H9 (cell line): Measurements from ENCODE around the gene SH3BP5L. TPM values are rescaled to one million over a fixed set of nuclear protein-coding genes. Genes with fewer than 3 reads are reported as not detected.
"Not testable (repeated sequence)": the region's sequence is repeated elsewhere in the genome, so short reads cannot be mapped to it uniquely, and the experiment has no call there.

ENCODE experiments used
- DNase-seq: peaks from one replicate; pipeline ENCODE4 v3.0.0-alpha.2; 2017
- H2AFZ ChIP-seq: one replicate; pipeline ENCODE4 v1.6.1; 2013; ENCODE audit warnings: mild to moderate bottlenecking, low read length, control low read depth, moderate library complexity
- H2AK5ac ChIP-seq: 2 replicates; pipeline ENCODE4 v1.6.1; 2013; ENCODE audit warnings: low read length, control low read depth, mixed read lengths; ENCODE audit not compliant: insufficient read length
- H2BK120ac ChIP-seq: one replicate; pipeline ENCODE4 v1.6.1; 2013; ENCODE audit warnings: low read depth, mild to moderate bottlenecking, low read length, control low read depth, inconsistent platforms; ENCODE audit not compliant: poor library complexity, severe bottlenecking
- H2BK12ac ChIP-seq: 2 replicates; pipeline ENCODE4 v1.6.1; 2013; ENCODE audit warnings: low read length, control low read depth, mixed read lengths, low read depth; ENCODE audit not compliant: insufficient read length
- H2BK15ac ChIP-seq: 2 replicates; pipeline ENCODE4 v1.6.1; 2013; ENCODE audit warnings: low read depth, low read length, control low read depth
- H2BK20ac ChIP-seq: one replicate; pipeline ENCODE4 v1.6.1; 2013; ENCODE audit warnings: low read depth, mild to moderate bottlenecking, low read length, control low read depth, inconsistent platforms; ENCODE audit not compliant: poor library complexity, severe bottlenecking
- H2BK5ac ChIP-seq: 2 replicates; pipeline ENCODE4 v1.6.1; 2013; ENCODE audit warnings: low read length, control low read depth, mixed read lengths; ENCODE audit not compliant: insufficient read length
- H3K14ac ChIP-seq: 2 replicates; pipeline ENCODE4 v1.6.1; 2013; ENCODE audit warnings: low read length, control low read depth; ENCODE audit not compliant: insufficient read depth
- H3K18ac ChIP-seq: 2 replicates; pipeline ENCODE4 v1.6.1; 2013; ENCODE audit warnings: low read depth, mild to moderate bottlenecking, mixed read lengths, low read length, control low read depth; ENCODE audit not compliant: insufficient read length
- H3K23ac ChIP-seq: 2 replicates; pipeline ENCODE4 v1.6.1; 2013; ENCODE audit warnings: low read length, control low read depth, mixed read lengths, low read depth; ENCODE audit not compliant: insufficient read length
- H3K23me2 ChIP-seq: 2 replicates; pipeline ENCODE4 v1.6.1; 2013; ENCODE audit warnings: low read depth, mild to moderate bottlenecking, mixed read lengths, low read length, control low read depth; ENCODE audit not compliant: insufficient read length, poor library complexity, severe bottlenecking
- H3K27ac ChIP-seq: 2 replicates; pipeline ENCODE4 v1.5.1; 2013; ENCODE audit warnings: low read length, control low read depth, mixed read lengths, low read depth; ENCODE audit not compliant: insufficient read length
- H3K27me3 ChIP-seq: 2 replicates; pipeline ENCODE4 v1.6.1; 2013; ENCODE audit warnings: low read length, control low read depth, inconsistent platforms; ENCODE audit not compliant: insufficient read depth
- H3K4ac ChIP-seq: 2 replicates; pipeline ENCODE4 v1.6.1; 2013; ENCODE audit warnings: low read depth, mild to moderate bottlenecking, control low read depth, inconsistent platforms, low read length, moderate library complexity
- H3K4me1 ChIP-seq: 2 replicates; pipeline ENCODE4 v1.6.1; 2013; ENCODE audit warnings: low read length, control low read depth, inconsistent platforms; ENCODE audit not compliant: insufficient read depth
- H3K4me2 ChIP-seq: 2 replicates; pipeline ENCODE4 v1.6.1; 2013; ENCODE audit warnings: low read length, control low read depth, mixed read lengths; ENCODE audit not compliant: insufficient read length, insufficient read depth
- H3K56ac ChIP-seq: 2 replicates; pipeline ENCODE4 v1.6.1; 2013; ENCODE audit warnings: low read depth, mild to moderate bottlenecking, mixed read lengths, low read length, control low read depth; ENCODE audit not compliant: insufficient read length
- H3K79me1 ChIP-seq: 2 replicates; pipeline ENCODE4 v1.6.1; 2013; ENCODE audit warnings: low read depth, mild to moderate bottlenecking, moderate library complexity, low read length, control low read depth, inconsistent platforms; ENCODE audit not compliant: insufficient read depth, poor library complexity, severe bottlenecking
- H3K79me2 ChIP-seq: 2 replicates; pipeline ENCODE4 v1.6.1; 2013; ENCODE audit warnings: low read length, control low read depth, inconsistent platforms; ENCODE audit not compliant: insufficient read depth
- H3K9ac ChIP-seq: 2 replicates; pipeline ENCODE4 v1.6.1; 2013; ENCODE audit warnings: low read length, control low read depth, mixed read lengths; ENCODE audit not compliant: insufficient read length; ENCODE audit errors: extremely low read depth
- H3K9me3 ChIP-seq: one replicate; pipeline ENCODE4 v1.6.1; 2013; ENCODE audit warnings: low read depth, low read length, inconsistent platforms; ENCODE audit not compliant: control insufficient read depth
- H3T11ph ChIP-seq: one replicate; pipeline ENCODE4 v1.6.1; 2013; ENCODE audit warnings: mild to moderate bottlenecking, low read length, control low read depth, inconsistent platforms
- H4K20me1 ChIP-seq: one replicate; pipeline ENCODE4 v1.6.1; 2013; ENCODE audit not compliant: control insufficient read depth, insufficient read length, insufficient read depth
- H4K5ac ChIP-seq: 2 replicates; pipeline ENCODE4 v1.6.1; 2013; ENCODE audit warnings: low read depth, mild to moderate bottlenecking, mixed read lengths, low read length, control low read depth; ENCODE audit not compliant: insufficient read length
- H4K8ac ChIP-seq: replicated peaks from 2 replicates; pipeline ENCODE4 v1.6.1; 2013; ENCODE audit warnings: low read length, control low read depth, mixed read lengths, low read depth; ENCODE audit not compliant: insufficient read length
- H4K91ac ChIP-seq: 2 replicates; pipeline ENCODE4 v1.6.1; 2013; ENCODE audit warnings: low read depth, mild to moderate bottlenecking, moderate library complexity, mixed read lengths, low read length, control low read depth; ENCODE audit not compliant: insufficient read length
- H3K27ac Mint-ChIP-seq, 3 experiments: 2 replicates in 2 of 3; 3 replicates in 1 of 3; pipeline ENCODE4 v1.8.0; 2020 to 2021; ENCODE audit warnings: mixed read lengths in 3 of 3, mild to moderate bottlenecking in 1 of 3, moderate library complexity in 1 of 3
- H3K27me3 Mint-ChIP-seq: 2 replicates; pipeline ENCODE4 v1.8.0; 2021; ENCODE audit warnings: low read depth, mild to moderate bottlenecking, moderate library complexity, mixed read lengths
- H3K36me3 Mint-ChIP-seq, 3 experiments: 2 replicates in 2 of 3; 3 replicates in 1 of 3; pipeline ENCODE4 v1.8.0; 2020 to 2021; ENCODE audit warnings: low read depth in 3 of 3, mixed read lengths in 3 of 3; ENCODE audit not compliant: insufficient read depth in 1 of 3
- H3K4me1 Mint-ChIP-seq, 2 experiments: 2 replicates each; pipeline ENCODE4 v1.8.0; 2020; ENCODE audit warnings: mixed read lengths in 2 of 2
- H3K4me3 Mint-ChIP-seq, 2 experiments: 2 replicates in 1 of 2; 3 replicates in 1 of 2; pipeline ENCODE4 v1.8.0; 2020 to 2021; ENCODE audit warnings: mild to moderate bottlenecking in 2 of 2, mixed read lengths in 2 of 2, moderate library complexity in 1 of 2
- H3K9me3 Mint-ChIP-seq, 2 experiments: 2 replicates in 1 of 2; 3 replicates in 1 of 2; pipeline ENCODE4 v1.8.0; 2020; ENCODE audit warnings: mild to moderate bottlenecking in 2 of 2, mixed read lengths in 2 of 2, moderate library complexity in 1 of 2
- WGBS: extraction: QIAGEN DNeasy Blood & Tissue Kit; methylation state at CpG from one replicate; pipeline ENCODE4 v1.1.7; 2013; ENCODE audit warnings: missing lambda C conversion rate, low lambda C conversion rate, mixed read lengths; ENCODE audit not compliant: insufficient read length; ENCODE audit errors: extremely low coverage; 5-methylcytosine and 5-hydroxymethylcytosine counted together
- total RNA-seq: library from RNA; stranded (reverse); gene quantifications from 2 replicates; pipeline ENCODE4 v1.2.1, GENCODE V29; 2021
- TF ChIP-seq, protein P1 (sequence below): fragments of 200-600 bp; sonication (generic); conservative IDR thresholded peaks from 3 replicates; pipeline ENCODE4 v1.8.0; 2021; ENCODE audit warnings: antibody characterized with exemption, mild to moderate bottlenecking

SH3BP5L gene
- total RNA-seq, 1 experiment from 2014 or later: 27.6 TPM

DNA sequence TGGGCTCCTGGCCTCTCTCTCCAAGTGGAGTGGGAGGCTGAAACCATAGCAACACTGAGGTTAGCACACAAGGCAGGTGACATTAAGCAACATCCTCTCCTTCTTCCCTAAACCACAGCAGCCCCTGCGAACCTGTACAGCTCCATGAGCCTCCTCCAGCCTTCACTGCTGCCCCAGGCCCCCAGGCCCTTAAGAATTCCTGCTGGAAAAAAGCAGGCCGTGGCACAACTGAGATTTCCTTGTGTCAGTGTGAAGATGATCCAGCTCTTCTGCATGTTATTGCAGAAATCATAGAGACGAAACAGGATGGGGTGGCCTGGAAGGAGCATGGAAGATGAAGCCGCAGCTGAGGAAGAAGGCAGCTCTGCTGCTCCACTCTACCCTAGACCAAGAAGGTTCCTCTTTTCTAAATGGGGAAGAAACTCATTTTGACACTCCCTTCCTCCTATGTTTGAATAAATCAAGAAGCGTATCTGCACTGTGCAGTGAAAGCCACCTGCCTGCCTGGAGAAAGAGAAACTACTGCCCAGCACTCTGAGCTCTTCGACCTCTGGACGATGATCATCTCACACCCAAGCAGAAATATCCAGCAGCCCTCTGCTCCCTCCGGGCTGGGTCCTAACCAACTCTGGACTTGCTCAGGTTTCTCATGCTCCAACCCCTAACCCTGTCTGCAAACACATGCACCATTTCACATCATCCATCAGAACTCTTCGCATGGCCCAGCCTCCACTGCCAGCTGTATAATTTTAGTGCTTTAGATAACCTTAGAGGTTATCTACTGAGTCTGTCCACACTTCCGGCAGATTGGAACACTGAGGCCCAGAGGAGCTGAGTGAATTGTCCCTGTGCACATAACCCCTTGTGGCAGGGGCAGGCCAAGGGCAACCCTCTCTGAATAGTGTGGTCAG lies 20.7 kb downstream of the SH3BP5L start:
- TF ChIP-seq, protein P1, sequence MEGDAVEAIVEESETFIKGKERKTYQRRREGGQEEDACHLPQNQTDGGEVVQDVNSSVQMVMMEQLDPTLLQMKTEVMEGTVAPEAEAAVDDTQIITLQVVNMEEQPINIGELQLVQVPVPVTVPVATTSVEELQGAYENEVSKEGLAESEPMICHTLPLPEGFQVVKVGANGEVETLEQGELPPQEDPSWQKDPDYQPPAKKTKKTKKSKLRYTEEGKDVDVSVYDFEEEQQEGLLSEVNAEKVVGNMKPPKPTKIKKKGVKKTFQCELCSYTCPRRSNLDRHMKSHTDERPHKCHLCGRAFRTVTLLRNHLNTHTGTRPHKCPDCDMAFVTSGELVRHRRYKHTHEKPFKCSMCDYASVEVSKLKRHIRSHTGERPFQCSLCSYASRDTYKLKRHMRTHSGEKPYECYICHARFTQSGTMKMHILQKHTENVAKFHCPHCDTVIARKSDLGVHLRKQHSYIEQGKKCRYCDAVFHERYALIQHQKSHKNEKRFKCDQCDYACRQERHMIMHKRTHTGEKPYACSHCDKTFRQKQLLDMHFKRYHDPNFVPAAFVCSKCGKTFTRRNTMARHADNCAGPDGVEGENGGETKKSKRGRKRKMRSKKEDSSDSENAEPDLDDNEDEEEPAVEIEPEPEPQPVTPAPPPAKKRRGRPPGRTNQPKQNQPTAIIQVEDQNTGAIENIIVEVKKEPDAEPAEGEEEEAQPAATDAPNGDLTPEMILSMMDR: no peak
- Histone ChIP-seq H3K4me2 (no peak overlapping the region), H4K91ac (no peak overlapping the region), H2BK15ac (no peak overlapping the region), H3T11ph (no peak overlapping the region), H3K23me2 (no peaks in the 10 kb centered on the region), H3K56ac (no peak overlapping the region), H3K23ac (no peak overlapping the region), H3K79me2 (no peaks in the 10 kb centered on the region), H2AK5ac (no peak overlapping the region), H2BK5ac (no peak overlapping the region), H3K4me1 (no peaks in the 10 kb centered on the region), H4K8ac (no peak overlapping the region), H3K79me1 (no peaks in the 10 kb centered on the region), H2BK12ac (no peak overlapping the region), H4K20me1 (no peaks in the 10 kb centered on the region), H3K4ac (no peak overlapping the region), H2BK20ac (no peak overlapping the region), H3K14ac (no peak overlapping the region), H3K18ac (no peak overlapping the region), H3K9me3 (peaks cover 41% of the 10 kb centered on the region), H3K27me3 (no peaks in the 10 kb centered on the region), H2AFZ (no peak overlapping the region), H3K9ac (no peak overlapping the region), H2BK120ac (no peak overlapping the region), H3K27ac (no peak overlapping the region), H4K5ac (no peak overlapping the region)
- H3K4me3 Mint-ChIP-seq: no peak overlapping the region
- H3K4me1 Mint-ChIP-seq: no peaks in the 10 kb centered on the region
- H3K9me3 Mint-ChIP-seq: peaks cover 41 to 52% of the 10 kb centered on the region in 2 experiments
- H3K36me3 Mint-ChIP-seq: peaks cover 0 to 13% (median 2%) of the 10 kb centered on the region in 3 experiments; a peak in 4 of 7 replicates
- WGBS: no CpG with 5 or more reads among the region's 10 CpGs
- DNase-seq: no peak
- no peak overlapping the region for H3K27ac Mint-ChIP-seq
- peaks cover 4% of the 10 kb centered on the region for H3K27me3 Mint-ChIP-seq

DNA sequence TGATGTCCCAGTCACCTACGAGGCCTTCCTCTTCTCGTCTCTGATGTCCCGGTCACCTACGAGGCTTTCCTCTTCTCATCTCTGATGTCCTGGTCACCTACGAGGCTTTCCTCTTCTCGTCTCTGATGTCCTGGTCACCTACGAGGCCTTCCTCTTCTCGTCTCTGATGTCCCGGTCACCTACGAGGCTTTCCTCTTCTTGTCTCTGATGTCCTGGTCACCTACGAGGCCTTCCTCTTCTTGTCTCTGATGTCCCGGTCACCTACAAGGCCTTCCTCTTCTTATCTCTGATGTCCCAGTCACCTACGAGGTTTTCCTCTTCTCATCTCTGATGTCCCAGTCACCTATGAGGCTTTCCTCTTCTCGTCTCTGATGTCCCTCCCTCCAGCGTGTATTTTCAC lies 22.2 kb downstream of the SH3BP5L start:
- WGBS: no CpG with 5 or more reads among the region's 15 CpGs

More for the DNA sequence above, 22.2 kb downstream of the SH3BP5L start:
- not testable (repeated sequence) for H4K8ac ChIP-seq, H2AFZ ChIP-seq, H4K5ac ChIP-seq, H3K27me3 Mint-ChIP-seq, H2BK20ac ChIP-seq, H3K4me2 ChIP-seq, H3K27ac Mint-ChIP-seq, H2BK5ac ChIP-seq, H4K20me1 ChIP-seq, H2BK12ac ChIP-seq, H3K79me2 ChIP-seq, H3K4me1 ChIP-seq, H3K27me3 ChIP-seq, H3K4ac ChIP-seq, H3K79me1 ChIP-seq, H3T11ph ChIP-seq, H2BK120ac ChIP-seq, H3K9ac ChIP-seq, H2BK15ac ChIP-seq, H3K14ac ChIP-seq, H3K23ac ChIP-seq, DNase-seq, H3K4me3 Mint-ChIP-seq, H3K4me1 Mint-ChIP-seq, H2AK5ac ChIP-seq, H3K56ac ChIP-seq, H3K18ac ChIP-seq, H3K27ac ChIP-seq, H3K23me2 ChIP-seq, H4K91ac ChIP-seq
- H3K9me3 ChIP-seq: peaks cover 41% of the 10 kb centered on the region
- Mint-ChIP-seq H3K9me3 (peaks cover 53 to 67% of the 10 kb centered on the region in 2 experiments), H3K36me3 (peaks cover 0 to 13% (median 2%) of the 10 kb centered on the region in 3 experiments; a peak in 4 of 7 replicates)
